ENCODE data around the gene CNOT9. TPM values are rescaled to one million over a fixed set of nuclear protein-coding genes. Genes with fewer than 3 reads are reported as not detected.

Gene CNOT9
- total RNA-seq, 4 donors from 2014 or later: 10.4 to 28.4 (median 20.5) TPM

- intact Hi-C loops (cut with DNase I; ENCODE audit: low total_unique reads): no loop called here
- H3K27ac ChIP-seq: peak overlapping the region in 1 of 4 donors; percentile 29
- H3K9me3 ChIP-seq: no peaks in the 10 kb centered on the region
- peaks cover 3 to 90% of the 10 kb centered on the region in 2 donors for H3K36me3 ChIP-seq
- H3K4me3 ChIP-seq: no peak overlapping the region
- in situ Hi-C loops (cut with MboI; ENCODE audit: low sequenced_read_pairs in 4 of 4): no loop called here
- no peak for TF ChIP-seq POLR2A (IDR thresholded peaks at IDR 0.05)
- no peak for TF ChIP-seq CTCF (IDR thresholded peaks at IDR 0.05 in 4 of 5, conservative IDR thresholded peaks at IDR 0.05 in 1 of 5)
- H3K4me1 ChIP-seq: no peaks in the 10 kb centered on the region
- H3K27me3 ChIP-seq: no peaks in the 10 kb centered on the region
- DNase-seq: no peak
- no peak for ATAC-seq
Measured at GRCh38 chr2:218645126-218645525, 76.5 kb downstream of the CNOT9 start.

Other genes starting within 250 kb of the CNOT9 start
- not detected for gene CATIP, start 212.0 kb upstream of the CNOT9 start, total RNA-seq
- gene SLC11A1, start 186.6 kb upstream of the CNOT9 start, total RNA-seq: 1 to 10 TPM; 1.1 to 6.3 (median 4.5) TPM
- gene CTDSP1, start 169.0 kb upstream of the CNOT9 start, total RNA-seq: 10 to 100 TPM; 46.7 to 77.4 (median 53.6) TPM
- 1 to 10 TPM in 1 of 4 donors, under 1 TPM in 1, not detected in 2; 0.03 to 1.8 TPM for gene VIL1, start 149.7 kb upstream of the CNOT9 start, total RNA-seq
- gene USP37, start 488 bp upstream of the CNOT9 start, total RNA-seq: 10 to 100 TPM in 1 of 4 donors, 1 to 10 TPM in 3; 7.0 to 12.4 (median 8.0) TPM
- 10 to 100 TPM; 21.6 to 60.9 (median 43.7) TPM for gene PLCD4, start 39.1 kb downstream of the CNOT9 start, total RNA-seq
- 10 to 100 TPM; 13.2 to 46.6 (median 34.0) TPM for gene ZNF142, start 90.8 kb downstream of the CNOT9 start, total RNA-seq
- 10 to 100 TPM; 19.6 to 46.9 (median 22.4) TPM for gene BCS1L, start 90.8 kb downstream of the CNOT9 start, total RNA-seq
- 10 to 100 TPM; 11.7 to 39.1 (median 26.1) TPM for gene RNF25, start 103.2 kb downstream of the CNOT9 start, total RNA-seq
- 10 to 100 TPM in 1 of 4 donors, 1 to 10 TPM in 3; 3.0 to 16.3 (median 7.6) TPM for gene STK36, start 103.2 kb downstream of the CNOT9 start, total RNA-seq
- gene TTLL4, start 142.0 kb downstream of the CNOT9 start, total RNA-seq: 10 to 100 TPM in 1 of 4 donors, 1 to 10 TPM in 3; 4.4 to 16.2 (median 6.4) TPM
- gene CYP27A1, start 213.3 kb downstream of the CNOT9 start, total RNA-seq: 10 to 100 TPM; 17.9 to 56.3 (median 26.8) TPM